ENCODE measurements around the gene NXNL1.

DNA sequence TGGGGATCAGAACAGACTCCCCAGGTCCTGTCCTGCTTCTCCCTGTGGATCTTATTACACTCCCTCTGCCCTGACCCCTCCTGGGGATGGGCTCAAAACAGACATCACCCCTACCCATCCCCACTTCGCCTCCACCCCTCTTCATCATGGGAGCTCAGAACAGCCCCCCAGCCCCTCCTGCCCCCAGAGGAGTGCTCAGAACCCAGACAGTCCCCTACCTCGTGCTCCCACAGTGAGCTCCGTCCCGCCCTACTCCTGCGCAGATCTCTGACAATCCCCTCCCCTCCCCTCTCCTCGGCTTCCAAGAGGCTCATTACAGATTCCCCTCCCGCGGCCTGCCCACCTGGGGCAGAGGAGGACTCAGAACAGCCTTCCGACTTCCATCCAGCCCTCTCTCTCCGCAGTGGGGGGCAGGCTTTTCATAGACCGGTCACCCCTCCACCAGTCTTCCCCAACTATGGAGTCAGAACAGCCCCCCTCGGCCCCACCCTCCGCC, 6.1 kb downstream of the NXNL1 start:
- TF ChIP-seq, protein P1, sequence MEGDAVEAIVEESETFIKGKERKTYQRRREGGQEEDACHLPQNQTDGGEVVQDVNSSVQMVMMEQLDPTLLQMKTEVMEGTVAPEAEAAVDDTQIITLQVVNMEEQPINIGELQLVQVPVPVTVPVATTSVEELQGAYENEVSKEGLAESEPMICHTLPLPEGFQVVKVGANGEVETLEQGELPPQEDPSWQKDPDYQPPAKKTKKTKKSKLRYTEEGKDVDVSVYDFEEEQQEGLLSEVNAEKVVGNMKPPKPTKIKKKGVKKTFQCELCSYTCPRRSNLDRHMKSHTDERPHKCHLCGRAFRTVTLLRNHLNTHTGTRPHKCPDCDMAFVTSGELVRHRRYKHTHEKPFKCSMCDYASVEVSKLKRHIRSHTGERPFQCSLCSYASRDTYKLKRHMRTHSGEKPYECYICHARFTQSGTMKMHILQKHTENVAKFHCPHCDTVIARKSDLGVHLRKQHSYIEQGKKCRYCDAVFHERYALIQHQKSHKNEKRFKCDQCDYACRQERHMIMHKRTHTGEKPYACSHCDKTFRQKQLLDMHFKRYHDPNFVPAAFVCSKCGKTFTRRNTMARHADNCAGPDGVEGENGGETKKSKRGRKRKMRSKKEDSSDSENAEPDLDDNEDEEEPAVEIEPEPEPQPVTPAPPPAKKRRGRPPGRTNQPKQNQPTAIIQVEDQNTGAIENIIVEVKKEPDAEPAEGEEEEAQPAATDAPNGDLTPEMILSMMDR (IDR thresholded peaks at IDR 0.05) = no peak
- TF ChIP-seq ZFX (IDR thresholded peaks at IDR 0.05; ENCODE audit: borderline replicate concordance) = no peak

Data from 22Rv1 (cell line).